ENCODE results near the gene MATK. TPM values are rescaled to one million over a fixed set of nuclear protein-coding genes. Genes with fewer than 3 reads are reported as not detected.

The MATK gene
- total RNA-seq, 2 donors from 2014 or later, result 0.66 to 1.2 TPM

DNA sequence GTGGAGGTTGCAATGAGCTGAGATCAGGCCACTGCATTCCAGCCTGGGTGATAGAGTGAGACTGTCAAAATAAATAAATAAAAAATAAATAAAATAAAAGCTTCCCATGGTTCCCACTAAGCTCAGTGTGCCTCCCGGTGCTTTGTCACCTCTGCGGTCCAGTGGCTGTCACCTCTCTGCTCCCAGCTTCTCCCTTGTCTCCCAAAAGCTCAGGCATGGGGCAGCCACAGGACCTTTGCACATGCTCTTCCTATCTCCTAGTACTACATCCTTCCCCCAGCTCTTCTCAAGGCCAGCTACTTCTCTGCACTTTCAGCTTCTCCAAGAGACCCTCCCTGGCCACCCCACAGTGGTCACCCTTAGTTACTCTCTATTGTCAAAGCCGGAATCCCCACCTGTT lies 7.6 kb upstream of the MATK start:
- H3K9ac ChIP-seq (ENCODE audit: low read depth in 2 of 2, low read length in 2 of 2), result no peak overlapping the region

DNA sequence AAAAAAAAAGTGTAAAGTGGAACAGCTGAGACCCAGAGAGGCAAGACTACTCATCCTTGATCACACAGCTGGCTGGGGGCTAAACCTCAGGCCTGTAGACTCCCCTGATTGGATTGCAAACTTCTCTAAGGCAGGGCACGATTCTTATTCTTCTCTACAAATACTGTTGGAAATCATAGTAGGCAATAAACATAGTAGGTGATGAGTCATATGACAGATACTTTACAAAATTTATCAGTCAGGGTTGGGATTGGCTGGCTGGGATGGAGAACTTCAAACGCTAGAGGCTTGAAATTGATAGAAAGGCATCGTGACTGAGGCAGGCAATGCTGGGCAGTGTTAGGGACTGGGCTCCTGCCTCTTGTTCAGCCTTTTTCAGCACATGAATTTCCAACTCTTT lies 5.9 kb upstream of the MATK start:
- intact Hi-C loops (cut with DNase I), result no loop called here
- H3K36me3 ChIP-seq, result no peaks in the 10 kb centered on the region
- no peak overlapping the region for H3K4me3 ChIP-seq
- DNase-seq, result no peak
- H3K27me3 ChIP-seq, result no peaks in the 10 kb centered on the region
- TF ChIP-seq, protein P1, sequence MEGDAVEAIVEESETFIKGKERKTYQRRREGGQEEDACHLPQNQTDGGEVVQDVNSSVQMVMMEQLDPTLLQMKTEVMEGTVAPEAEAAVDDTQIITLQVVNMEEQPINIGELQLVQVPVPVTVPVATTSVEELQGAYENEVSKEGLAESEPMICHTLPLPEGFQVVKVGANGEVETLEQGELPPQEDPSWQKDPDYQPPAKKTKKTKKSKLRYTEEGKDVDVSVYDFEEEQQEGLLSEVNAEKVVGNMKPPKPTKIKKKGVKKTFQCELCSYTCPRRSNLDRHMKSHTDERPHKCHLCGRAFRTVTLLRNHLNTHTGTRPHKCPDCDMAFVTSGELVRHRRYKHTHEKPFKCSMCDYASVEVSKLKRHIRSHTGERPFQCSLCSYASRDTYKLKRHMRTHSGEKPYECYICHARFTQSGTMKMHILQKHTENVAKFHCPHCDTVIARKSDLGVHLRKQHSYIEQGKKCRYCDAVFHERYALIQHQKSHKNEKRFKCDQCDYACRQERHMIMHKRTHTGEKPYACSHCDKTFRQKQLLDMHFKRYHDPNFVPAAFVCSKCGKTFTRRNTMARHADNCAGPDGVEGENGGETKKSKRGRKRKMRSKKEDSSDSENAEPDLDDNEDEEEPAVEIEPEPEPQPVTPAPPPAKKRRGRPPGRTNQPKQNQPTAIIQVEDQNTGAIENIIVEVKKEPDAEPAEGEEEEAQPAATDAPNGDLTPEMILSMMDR (IDR thresholded peaks at IDR 0.05), result no peak
- no peaks in the 10 kb centered on the region for H3K4me1 ChIP-seq
- H3K27ac ChIP-seq, result no peak overlapping the region
- no peak overlapping the region for H3K9ac ChIP-seq (ENCODE audit: low read depth in 2 of 2, low read length in 2 of 2)
- no peaks in the 10 kb centered on the region for H3K9me3 ChIP-seq

More for the DNA sequence above, 7.6 kb upstream of the MATK start:
- Histone ChIP-seq H3K36me3 (no peaks in the 10 kb centered on the region), H3K27ac (no peak overlapping the region), H3K27me3 (no peaks in the 10 kb centered on the region), H3K4me1 (no peaks in the 10 kb centered on the region), H3K9me3 (no peaks in the 10 kb centered on the region), H3K4me3 (no peak overlapping the region)
- intact Hi-C loops (cut with DNase I), result no loop called here
- no peak for DNase-seq
- TF ChIP-seq, protein P1 (IDR thresholded peaks at IDR 0.05), result no peak

DNA sequence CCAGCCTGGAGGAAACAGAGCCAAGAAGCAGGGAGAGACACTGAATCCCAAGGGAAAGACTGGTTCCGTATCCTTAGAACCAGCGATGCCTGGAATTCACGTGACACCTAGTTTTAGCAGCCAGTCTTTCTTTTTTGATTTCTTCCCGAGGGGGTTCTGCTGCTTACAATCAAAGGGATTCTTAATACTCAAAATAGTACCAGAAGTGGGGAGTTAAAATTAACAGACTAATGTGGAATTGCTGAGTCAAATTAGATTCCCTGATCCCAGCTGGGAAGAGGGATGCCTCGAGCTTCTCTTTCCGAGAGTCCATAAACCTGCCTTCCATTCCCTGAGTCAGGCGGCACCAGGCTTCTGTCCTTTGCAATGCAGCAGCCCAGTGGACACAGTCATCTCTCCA lies 4.8 kb upstream of the MATK start:
- intact Hi-C loops (cut with DNase I), result no loop called here
- H3K36me3 ChIP-seq, result no peaks in the 10 kb centered on the region
- no peaks in the 10 kb centered on the region for H3K4me1 ChIP-seq
- H3K9me3 ChIP-seq, result no peaks in the 10 kb centered on the region
- no peak overlapping the region for H3K27ac ChIP-seq
- no peak overlapping the region for H3K9ac ChIP-seq (ENCODE audit: low read depth in 2 of 2, low read length in 2 of 2)
- DNase-seq, result no peak
- H3K4me3 ChIP-seq, result no peak overlapping the region
- H3K27me3 ChIP-seq, result peaks cover 2% of the 10 kb centered on the region
- TF ChIP-seq, protein P1 (IDR thresholded peaks at IDR 0.05), result no peak

DNA sequence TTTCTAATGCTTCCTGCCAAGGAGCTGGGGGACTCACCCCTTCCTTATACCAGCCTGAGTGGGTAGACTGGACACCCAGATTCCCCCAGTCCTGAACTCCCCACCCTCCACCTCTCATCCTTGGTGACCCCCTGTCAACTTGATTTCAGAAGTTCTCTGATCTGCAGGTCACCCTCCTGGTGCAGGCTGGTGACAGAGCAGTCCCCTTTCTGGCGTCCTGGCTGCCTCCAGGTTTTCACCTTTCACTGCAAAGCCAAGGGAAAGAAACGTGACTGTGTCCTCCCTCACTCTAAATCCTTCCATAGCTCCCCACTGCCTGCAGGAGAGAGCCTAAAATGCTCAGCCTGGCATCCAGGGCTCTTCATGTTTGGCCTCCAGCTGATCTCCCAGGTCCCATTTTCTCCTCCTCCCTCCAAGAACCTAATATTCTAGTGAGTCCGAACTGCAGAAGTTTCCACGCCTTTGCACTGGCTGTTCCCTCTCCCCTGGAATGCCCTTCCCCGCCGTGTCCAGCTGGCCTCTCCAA lies 4.1 kb upstream of the MATK start:
- Histone ChIP-seq H3K4me1 (no peaks in the 10 kb centered on the region), H3K9ac (ENCODE audit: low read depth in 2 of 2, low read length in 2 of 2) (no peak overlapping the region), H3K4me3 (no peak overlapping the region), H3K9me3 (no peaks in the 10 kb centered on the region), H3K27ac (no peak overlapping the region), H3K27me3 (peaks cover 7% of the 10 kb centered on the region), H3K36me3 (no peaks in the 10 kb centered on the region)
- DNase-seq, result no peak
- intact Hi-C loops (cut with DNase I), result no loop called here
- TF ChIP-seq, protein P1 (IDR thresholded peaks at IDR 0.05), result no peak

DNA sequence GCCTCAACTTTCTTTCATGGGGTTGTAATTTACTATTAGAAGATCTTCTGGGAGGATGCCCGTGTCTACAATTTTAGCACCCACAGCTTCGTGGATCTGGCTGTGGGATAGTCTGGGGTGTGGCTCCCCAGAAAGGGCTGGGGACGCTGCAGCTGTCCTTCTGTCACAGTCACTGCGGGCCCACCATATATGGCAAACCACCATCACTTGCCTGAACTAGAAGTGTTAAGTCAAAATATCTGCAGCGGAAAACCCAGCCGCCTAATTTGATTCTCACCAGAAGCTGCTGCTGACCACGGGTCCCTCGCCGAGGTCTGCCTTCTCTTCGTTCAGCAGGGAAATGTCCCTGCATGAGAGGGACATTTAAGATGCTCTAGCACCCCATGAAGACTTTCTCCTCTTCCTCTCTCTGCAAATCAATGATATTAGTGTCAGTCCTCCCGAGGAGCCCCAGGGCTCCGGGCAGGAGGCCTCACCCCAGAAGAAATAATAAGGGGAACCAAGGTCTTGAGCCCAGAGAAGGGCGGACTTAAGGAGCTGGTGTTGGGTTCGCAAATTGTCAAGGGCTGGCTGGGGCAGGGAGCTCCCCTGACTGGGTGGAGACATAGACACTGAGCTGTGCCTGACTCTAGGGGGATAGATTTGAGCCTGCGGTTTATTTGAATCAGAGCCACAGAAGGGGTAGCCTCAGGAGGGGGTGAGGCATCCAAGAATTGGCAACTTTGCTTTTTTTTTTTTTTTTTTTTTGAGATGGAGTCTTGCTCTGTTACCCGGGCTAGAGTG lies 3.0 kb upstream of the MATK start:
- no peak for DNase-seq
- H3K9me3 ChIP-seq, result no peaks in the 10 kb centered on the region
- H3K36me3 ChIP-seq, result no peaks in the 10 kb centered on the region
- no peak overlapping the region for H3K9ac ChIP-seq (ENCODE audit: low read depth in 2 of 2, low read length in 2 of 2)
- peaks cover 7% of the 10 kb centered on the region for H3K27me3 ChIP-seq
- no peak overlapping the region for H3K4me3 ChIP-seq
- H3K4me1 ChIP-seq, result no peaks in the 10 kb centered on the region
- H3K27ac ChIP-seq, result no peak overlapping the region
- TF ChIP-seq, protein P1 (IDR thresholded peaks at IDR 0.05), result no peak
- intact Hi-C loops (cut with DNase I), result no loop called here
